NCI-H1417 (cell line): ENCODE data around the gene MAMDC4.

ENCODE experiments used
- DNase-seq, 3 experiments: peaks; one replicate each; lab custom pipeline; 2025; lab: John Stamatoyannopoulos, UW

Gene MAMDC4

GRCh38 chr9:136849960-136850865 is 1.9 kb upstream of the MAMDC4 start:
- DNase-seq = no peak

DNA sequence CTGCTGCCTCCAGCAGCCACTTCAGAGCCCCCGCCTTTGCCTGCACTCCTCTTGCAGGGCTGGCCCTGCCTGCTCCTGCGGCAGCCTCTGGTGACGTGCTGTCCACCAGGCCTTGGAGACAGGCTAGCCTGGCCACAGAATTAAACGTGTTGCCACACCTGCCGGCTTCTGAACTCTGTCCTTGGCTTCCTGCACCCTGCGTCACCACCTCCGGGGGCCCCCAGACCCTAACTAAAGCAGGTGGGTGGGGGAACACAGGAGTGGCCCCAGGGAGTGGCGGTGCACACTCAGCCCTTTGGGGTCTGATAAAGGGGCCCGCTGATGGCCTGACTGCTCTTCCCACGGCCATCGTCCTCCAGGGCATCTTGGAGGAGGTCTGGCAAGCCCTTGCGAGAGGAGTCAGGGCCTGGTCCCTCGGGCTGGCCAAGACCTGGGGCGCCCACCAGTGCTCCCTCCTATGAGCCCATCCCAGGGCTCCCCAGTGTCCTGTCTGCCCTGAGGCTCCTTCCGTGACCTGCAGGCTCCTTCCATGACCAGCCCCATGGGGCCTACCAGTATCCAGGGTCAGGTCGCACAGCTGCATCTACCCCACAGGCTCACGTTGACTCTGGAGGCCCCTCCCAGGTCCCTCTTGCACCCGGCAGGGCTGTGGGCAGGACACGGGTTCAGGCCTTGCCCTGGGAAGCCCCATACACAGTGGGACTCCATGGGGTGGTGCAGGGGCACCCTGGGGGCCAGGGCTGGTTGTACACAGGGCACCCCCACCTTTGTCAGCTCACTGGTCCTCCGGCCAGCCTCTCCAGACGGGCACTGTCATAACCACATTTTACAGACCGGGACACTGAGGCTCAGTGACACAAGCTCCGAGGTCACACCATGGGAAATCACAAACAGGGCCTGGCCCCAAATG is 1.0 kb upstream of the MAMDC4 start:
- DNase-seq = no peak

DNA sequence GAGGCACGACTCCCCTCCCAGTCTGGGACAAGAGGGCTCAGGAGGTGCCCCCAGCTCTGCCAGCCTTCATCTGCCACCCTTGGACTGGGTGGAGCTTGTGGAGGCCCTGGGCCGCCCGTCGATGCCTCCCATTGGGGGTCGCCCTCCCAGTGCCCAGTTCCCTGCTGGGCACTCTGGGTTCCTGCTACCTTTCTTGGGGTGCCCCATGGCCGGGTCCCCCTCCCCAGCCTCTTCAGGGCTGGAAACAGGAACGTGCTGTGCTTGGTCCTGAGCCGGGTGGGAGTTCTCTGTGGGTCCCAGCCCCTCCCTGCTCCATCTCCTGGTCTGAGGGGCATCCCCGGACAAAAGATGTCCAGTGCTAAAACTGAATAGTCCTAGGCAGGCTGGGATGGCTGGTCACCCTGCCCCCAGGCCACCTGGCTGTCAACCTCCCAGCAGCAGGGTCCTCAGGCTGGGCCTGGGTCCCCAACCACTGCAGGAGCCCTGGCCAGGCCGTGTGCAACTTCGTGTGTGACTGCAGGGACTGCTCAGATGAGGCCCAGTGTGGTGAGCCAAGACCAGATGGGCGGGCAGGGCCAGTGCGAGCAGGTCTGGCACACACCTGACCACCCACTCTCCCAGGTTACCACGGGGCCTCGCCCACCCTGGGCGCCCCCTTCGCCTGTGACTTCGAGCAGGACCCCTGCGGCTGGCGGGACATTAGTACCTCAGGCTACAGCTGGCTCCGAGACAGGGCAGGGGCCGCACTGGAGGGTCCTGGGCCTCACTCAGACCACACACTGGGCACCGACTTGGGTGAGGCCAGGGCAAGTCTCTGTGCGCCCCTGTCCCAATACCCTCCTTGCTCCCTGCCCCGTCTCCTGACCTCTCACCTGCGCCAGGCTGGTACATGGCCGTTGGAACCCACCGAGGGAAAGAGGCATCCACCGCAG is 784 bp downstream of the MAMDC4 start:
- DNase-seq = no peak

DNA sequence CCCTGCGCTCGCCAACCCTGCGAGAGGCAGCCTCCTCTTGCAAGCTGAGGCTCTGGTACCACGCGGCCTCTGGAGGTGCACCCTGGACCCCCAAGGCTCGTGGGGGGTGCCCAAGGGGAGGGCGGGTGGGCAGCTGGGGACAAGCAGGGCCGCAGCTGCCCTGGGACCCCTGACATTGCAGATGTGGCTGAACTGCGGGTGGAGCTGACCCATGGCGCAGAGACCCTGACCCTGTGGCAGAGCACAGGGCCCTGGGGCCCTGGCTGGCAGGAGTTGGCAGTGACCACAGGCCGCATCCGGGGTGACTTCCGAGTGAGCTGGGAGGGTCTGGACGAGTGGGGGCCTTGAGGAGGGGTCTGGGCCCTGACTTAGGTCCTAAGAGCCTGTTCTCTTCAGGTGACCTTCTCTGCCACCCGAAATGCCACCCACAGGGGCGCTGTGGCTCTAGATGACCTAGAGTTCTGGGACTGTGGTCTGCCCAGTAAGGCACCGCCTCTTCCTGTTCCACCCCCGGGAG is 1.5 kb downstream of the MAMDC4 start:
- DNase-seq = no peak

- no peak for DNase-seq
Measured at GRCh38 chr9:136854113-136854841, 2.1 kb downstream of the MAMDC4 start.

- DNase-seq = no peak
Measured at GRCh38 chr9:136854842-136855460, 2.8 kb downstream of the MAMDC4 start.

- no peak for DNase-seq
Measured at GRCh38 chr9:136855461-136856078, 3.4 kb downstream of the MAMDC4 start.

DNA sequence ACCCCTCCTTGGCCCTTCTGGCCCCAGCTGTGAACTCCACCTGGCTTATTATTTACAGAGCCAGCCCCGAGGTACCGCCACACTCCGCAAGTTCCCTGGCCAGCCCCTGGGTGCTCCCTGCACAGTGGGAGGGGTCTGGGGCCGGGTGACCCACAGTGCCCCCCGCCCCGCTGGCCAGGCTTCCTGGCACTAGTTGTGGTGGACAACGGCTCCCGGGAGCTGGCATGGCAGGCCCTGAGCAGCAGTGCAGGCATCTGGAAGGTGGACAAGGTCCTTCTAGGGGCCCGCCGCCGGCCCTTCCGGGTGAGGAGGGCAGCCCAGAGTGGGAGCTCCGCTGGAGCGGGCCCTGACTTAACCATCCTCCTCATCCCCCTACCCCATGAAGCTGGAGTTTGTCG is 3.9 kb downstream of the MAMDC4 start:
- peak in 1 of 3 experiments; percentile 45 for DNase-seq

GRCh38 chr9:136856541-136857141 is 4.5 kb downstream of the MAMDC4 start:
- DNase-seq = no peak

DNA sequence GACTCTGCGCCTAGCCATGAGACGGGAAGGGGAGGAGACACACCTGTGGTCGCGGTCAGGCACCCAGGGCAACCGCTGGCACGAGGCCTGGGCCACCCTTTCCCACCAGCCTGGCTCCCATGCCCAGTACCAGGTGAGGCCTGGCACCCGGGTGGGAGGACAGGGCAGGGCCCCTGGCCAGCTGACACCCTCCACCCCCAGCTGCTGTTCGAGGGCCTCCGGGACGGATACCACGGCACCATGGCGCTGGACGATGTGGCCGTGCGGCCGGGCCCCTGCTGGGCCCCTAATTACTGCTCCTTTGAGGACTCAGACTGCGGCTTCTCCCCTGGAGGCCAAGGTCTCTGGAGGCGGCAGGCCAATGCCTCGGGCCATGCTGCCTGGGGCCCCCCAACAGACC is 5.0 kb downstream of the MAMDC4 start:
- peak in 2 of 3 experiments; percentile 58 to 71 for DNase-seq

GRCh38 chr9:136857581-136858412 is 5.7 kb downstream of the MAMDC4 start:
- DNase-seq = peak in 2 of 3 experiments; percentile 88 to 91

GRCh38 chr9:136858452-136858843 is 6.3 kb downstream of the MAMDC4 start:
- DNase-seq = peak in 2 of 3 experiments; percentile 58 to 69

- DNase-seq = no peak
Measured at GRCh38 chr9:136858844-136859757, 7.0 kb downstream of the MAMDC4 start.

GRCh38 chr9:136860529-136860928 is 8.4 kb downstream of the MAMDC4 start:
- no peak for DNase-seq

DNA sequence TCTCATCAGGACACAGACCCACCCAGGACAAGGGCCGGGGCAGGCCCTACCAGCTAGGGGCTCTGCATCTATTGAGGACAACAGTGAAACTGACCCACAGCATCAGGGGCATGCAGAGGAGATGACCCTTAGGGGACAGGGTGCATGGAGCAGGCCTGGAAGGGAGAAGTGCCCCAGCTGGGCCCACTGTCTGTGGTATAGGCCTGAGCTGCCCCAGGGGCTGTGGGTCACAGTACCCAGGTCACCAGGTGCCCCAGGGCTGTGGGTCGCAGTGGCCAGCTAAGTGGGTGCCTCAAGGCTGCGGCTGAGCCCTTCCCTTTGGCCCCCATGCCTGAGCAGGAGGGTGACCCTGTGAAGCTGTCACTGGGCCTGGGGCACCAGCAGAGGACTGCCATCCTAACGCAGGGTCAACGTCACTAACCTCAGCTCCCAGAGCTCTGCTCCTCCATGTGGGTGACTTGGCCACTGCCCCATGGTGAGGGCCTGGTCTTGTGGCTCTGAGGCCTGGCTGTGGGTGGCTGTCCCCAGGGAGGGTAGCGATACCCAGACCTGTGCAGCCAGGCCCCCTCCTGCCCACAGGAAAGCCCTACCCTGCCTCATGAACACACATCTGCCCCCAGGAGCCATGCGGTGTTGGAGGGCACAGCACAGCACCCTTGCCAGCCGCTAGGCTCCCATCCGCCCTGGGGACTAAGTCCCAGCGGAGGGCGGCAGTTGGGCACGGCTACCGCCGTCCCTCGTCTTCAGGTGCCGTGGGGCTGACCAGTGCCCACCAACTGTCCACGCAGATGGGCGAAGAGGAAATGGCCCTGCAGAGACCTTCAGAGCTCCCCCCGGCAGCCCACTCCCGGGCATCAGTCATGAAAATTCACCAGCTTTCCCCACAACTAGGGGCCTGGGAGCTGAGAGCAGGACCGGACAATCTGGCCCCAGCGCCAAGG is 9.1 kb downstream of the MAMDC4 start:
- DNase-seq = no peak

GRCh38 chr9:136861874-136862457 is 9.8 kb downstream of the MAMDC4 start:
- DNase-seq = no peak
